Body of pancreas (tissue), 4 donors: ENCODE results near the gene SLC35F3. TPM values are rescaled to one million over a fixed set of nuclear protein-coding genes. Genes with fewer than 3 reads are reported as not detected.

Experiments
- ATAC-seq: fragments of 150-250 bp; one replicate; pipeline ENCODE4 v1.9.1; 2016
- DNase-seq, 4 donors: peaks; one replicate each; pipeline ENCODE4 v3.0.0-alpha.2; 2019
- H3K27ac ChIP-seq, 4 donors: fragments of 200-600 bp; sonication (generic); 1 replicate in 3 of 4; 2 replicates in 1 of 4; pipeline versions ENCODE4 v1.5.1 to v1.6.1; 2016 to 2019; ENCODE audit warnings: mild to moderate bottlenecking in 1 of 4, mixed read lengths in 1 of 4, moderate library complexity in 1 of 4
- H3K27me3 ChIP-seq, 2 donors: fragments of 200-600 bp; sonication (generic); one replicate each; pipeline ENCODE4 v1.6.0; 2016; ENCODE audit warnings: mild to moderate bottlenecking in 1 of 2
- H3K36me3 ChIP-seq, 2 donors: fragments of 200-600 bp; sonication (generic); replicated peaks in 1 of 2; 2 replicates each; pipeline ENCODE4 v1.5.1; 2016; ENCODE audit warnings: low read depth in 2 of 2; ENCODE audit not compliant: insufficient read depth in 1 of 2
- H3K4me1 ChIP-seq: fragments of 200-600 bp; sonication (generic); one replicate; pipeline ENCODE4 v1.6.0; 2016
- H3K4me3 ChIP-seq, 2 donors: fragments of 200-600 bp; sonication (generic); 1 replicate in 1 of 2; 2 replicates in 1 of 2; pipeline ENCODE4 v1.5.1; 2016 to 2019
- H3K9me3 ChIP-seq, 3 donors: fragments of 200-600 bp; sonication (generic); 1 replicate in 2 of 3; 2 replicates in 1 of 3; pipeline ENCODE4 v1.5.1; 2016
- CTCF ChIP-seq, 7 experiments: fragments of 450-650 bp in 4 of 7; fragments of 200-600 bp in 3 of 7; sonication (generic) in 3 of 7; IDR thresholded peaks; one replicate each; pipeline ENCODE4 v1.5.1; 2016 to 2019; ENCODE audit warnings: antibody characterized with exemption in 7 of 7
- POLR2A ChIP-seq, 3 donors: fragments of 450-650 bp; IDR thresholded peaks; one replicate each; pipeline ENCODE4 v1.6.1; 2016; ENCODE audit warnings: antibody characterized with exemption in 3 of 3, mild to moderate bottlenecking in 2 of 3
- WGBS, 2 donors: methylation state at CpG; one replicate each; pipeline ENCODE4 v1.1.5; 2017; 5-methylcytosine and 5-hydroxymethylcytosine counted together
- intact Hi-C: fragments of 100-400 bp; cut with DNase I; formaldehyde crosslinking; loops from one replicate; pipeline ENCODE4 v1.15.1; 2023
- total RNA-seq, 2 donors: library from RNA; depleted of rRNA; stranded (reverse); fragments of >200 nt; gene quantifications; one replicate each; pipeline ENCODE4 v1.1.0, GENCODE V29; 2016

The SLC35F3 gene
- total RNA-seq, 2 donors from 2014 or later, result 0.99 to 11.7 TPM

- no peak for ATAC-seq
- H3K27me3 ChIP-seq, result no peaks in the 10 kb centered on the region
- no peaks in the 10 kb centered on the region for H3K9me3 ChIP-seq
- intact Hi-C loops, result no loop called here
- DNase-seq, result no peak
- H3K36me3 ChIP-seq, result no peaks in the 10 kb centered on the region
- no peaks in the 10 kb centered on the region for H3K4me1 ChIP-seq
- no peak for TF ChIP-seq POLR2A (IDR thresholded peaks at IDR 0.05)
- no peak for TF ChIP-seq CTCF (IDR thresholded peaks at IDR 0.05)
- H3K27ac ChIP-seq, result no peak overlapping the region
- 61 to 68% methylated on average over 5 of the region's 5 CpGs for WGBS, 2 donors
- H3K4me3 ChIP-seq, result no peak overlapping the region
Observed at GRCh38 chr1:233916706-233917105, 12.2 kb downstream of the SLC35F3 start.

- Histone ChIP-seq H3K4me3 (no peak overlapping the region), H3K27ac (no peak overlapping the region), H3K9me3 (no peaks in the 10 kb centered on the region), H3K36me3 (no peaks in the 10 kb centered on the region), H3K4me1 (no peaks in the 10 kb centered on the region), H3K27me3 (no peaks in the 10 kb centered on the region)
- 49 to 67% methylated on average over 6 to 7 of the region's 7 CpGs for WGBS, 2 donors
- intact Hi-C loops, result no loop called here
- ATAC-seq (no peak), DNase-seq (no peak)
- TF ChIP-seq POLR2A (IDR thresholded peaks at IDR 0.05) (no peak), CTCF (IDR thresholded peaks at IDR 0.05) (no peak)
Observed at GRCh38 chr1:233919786-233920185, 15.3 kb downstream of the SLC35F3 start.

GRCh38 chr1:233928123-233928522 lies 23.6 kb downstream of the SLC35F3 start:
- DNase-seq, result no peak
- no peaks in the 10 kb centered on the region for H3K27me3 ChIP-seq
- H3K36me3 ChIP-seq, result no peaks in the 10 kb centered on the region
- intact Hi-C loops, result no loop called here
- H3K27ac ChIP-seq, result no peak overlapping the region
- TF ChIP-seq POLR2A (IDR thresholded peaks at IDR 0.05) (no peak), CTCF (IDR thresholded peaks at IDR 0.05) (no peak)
- no peaks in the 10 kb centered on the region for H3K9me3 ChIP-seq
- no peak overlapping the region for H3K4me3 ChIP-seq
- 46 to 68% methylated on average over 2 of the region's 2 CpGs for WGBS, 2 donors
- no peak for ATAC-seq
- no peaks in the 10 kb centered on the region for H3K4me1 ChIP-seq

GRCh38 chr1:233933339-233933738 lies 28.9 kb downstream of the SLC35F3 start:
- Histone ChIP-seq H3K27me3 (no peaks in the 10 kb centered on the region), H3K9me3 (no peaks in the 10 kb centered on the region), H3K4me3 (no peak overlapping the region), H3K27ac (no peak overlapping the region), H3K36me3 (no peaks in the 10 kb centered on the region), H3K4me1 (no peaks in the 10 kb centered on the region)
- TF ChIP-seq POLR2A (IDR thresholded peaks at IDR 0.05), result no peak
- TF ChIP-seq CTCF (IDR thresholded peaks at IDR 0.05), result no peak
- no peak for DNase-seq
- WGBS, 2 donors, result 81 to 92% methylated on average over 4 of the region's 4 CpGs
- ATAC-seq, result no peak
- intact Hi-C loops, result no loop called here

- DNase-seq (no peak), ATAC-seq (no peak)
- intact Hi-C loops, result no loop called here
- no peak for TF ChIP-seq CTCF (IDR thresholded peaks at IDR 0.05)
- TF ChIP-seq POLR2A (IDR thresholded peaks at IDR 0.05), result no peak
- no peaks in the 10 kb centered on the region for H3K36me3 ChIP-seq
- H3K27ac ChIP-seq, result no peak overlapping the region
- H3K9me3 ChIP-seq, result no peaks in the 10 kb centered on the region
- H3K4me3 ChIP-seq, result no peak overlapping the region
- no peaks in the 10 kb centered on the region for H3K27me3 ChIP-seq
- H3K4me1 ChIP-seq, result no peaks in the 10 kb centered on the region
- whole genome bisulfite sequencing, 2 donors, result 53 to 57% methylated on average over 4 of the region's 4 CpGs
Observed at GRCh38 chr1:233935297-233935868, 30.9 kb downstream of the SLC35F3 start.
